GM12874 (cell line): ENCODE data around the gene BABAM2.

Experiments
- TF ChIP-seq, protein P1 (sequence below): IDR thresholded peaks from 2 replicates; pipeline ENCODE4 v1.5.1; 2011; ENCODE audit warnings: low read depth, mild to moderate bottlenecking, control low read depth, low read length, moderate library complexity; ENCODE audit not compliant: insufficient read depth

BABAM2 gene

DNA sequence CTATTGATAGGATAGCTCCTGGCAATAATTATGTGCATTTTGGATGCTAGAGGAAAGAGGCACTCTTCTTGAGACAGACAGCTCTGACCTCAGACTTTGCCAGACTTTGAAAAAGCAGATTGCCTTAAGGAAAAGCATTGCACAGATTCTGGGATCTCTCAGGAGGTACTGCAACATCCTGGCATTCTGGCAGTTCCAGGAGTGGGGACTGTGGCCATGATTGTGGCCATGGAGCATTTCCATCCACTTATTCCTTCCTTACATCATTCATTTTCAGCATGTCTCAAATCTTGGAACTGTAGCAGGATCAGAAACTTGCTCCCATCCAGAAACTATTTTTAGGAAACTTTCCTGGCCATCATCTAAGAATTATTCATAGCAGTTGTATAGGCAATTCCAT, 357.2 kb downstream of the BABAM2 start:
- TF ChIP-seq, protein P1, sequence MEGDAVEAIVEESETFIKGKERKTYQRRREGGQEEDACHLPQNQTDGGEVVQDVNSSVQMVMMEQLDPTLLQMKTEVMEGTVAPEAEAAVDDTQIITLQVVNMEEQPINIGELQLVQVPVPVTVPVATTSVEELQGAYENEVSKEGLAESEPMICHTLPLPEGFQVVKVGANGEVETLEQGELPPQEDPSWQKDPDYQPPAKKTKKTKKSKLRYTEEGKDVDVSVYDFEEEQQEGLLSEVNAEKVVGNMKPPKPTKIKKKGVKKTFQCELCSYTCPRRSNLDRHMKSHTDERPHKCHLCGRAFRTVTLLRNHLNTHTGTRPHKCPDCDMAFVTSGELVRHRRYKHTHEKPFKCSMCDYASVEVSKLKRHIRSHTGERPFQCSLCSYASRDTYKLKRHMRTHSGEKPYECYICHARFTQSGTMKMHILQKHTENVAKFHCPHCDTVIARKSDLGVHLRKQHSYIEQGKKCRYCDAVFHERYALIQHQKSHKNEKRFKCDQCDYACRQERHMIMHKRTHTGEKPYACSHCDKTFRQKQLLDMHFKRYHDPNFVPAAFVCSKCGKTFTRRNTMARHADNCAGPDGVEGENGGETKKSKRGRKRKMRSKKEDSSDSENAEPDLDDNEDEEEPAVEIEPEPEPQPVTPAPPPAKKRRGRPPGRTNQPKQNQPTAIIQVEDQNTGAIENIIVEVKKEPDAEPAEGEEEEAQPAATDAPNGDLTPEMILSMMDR: no peak

GRCh38 chr2:28248511-28248910, 358.0 kb downstream of the BABAM2 start:
- TF ChIP-seq, protein P1: no peak

GRCh38 chr2:28250006-28250405, 359.5 kb downstream of the BABAM2 start:
- TF ChIP-seq, protein P1: no peak

DNA sequence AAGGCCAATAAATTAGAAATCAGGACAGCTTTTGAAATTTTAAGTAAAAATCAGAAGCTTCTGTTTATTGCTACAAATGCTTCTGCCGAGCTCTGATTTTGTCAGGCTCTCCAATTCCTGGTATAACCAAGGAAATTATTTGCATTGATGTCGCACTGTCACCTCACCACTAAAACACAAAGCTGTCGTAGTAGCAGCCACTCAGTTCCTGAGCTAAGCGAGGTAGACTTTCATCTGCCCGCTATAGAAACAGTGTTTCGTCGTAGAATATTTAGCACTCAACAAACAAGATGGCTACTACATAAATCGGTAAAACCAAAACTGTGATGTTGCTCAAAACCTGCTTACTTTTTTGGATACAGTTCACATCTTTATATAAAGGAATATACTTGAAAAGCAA, 360.8 kb downstream of the BABAM2 start:
- TF ChIP-seq, protein P1: no peak

DNA sequence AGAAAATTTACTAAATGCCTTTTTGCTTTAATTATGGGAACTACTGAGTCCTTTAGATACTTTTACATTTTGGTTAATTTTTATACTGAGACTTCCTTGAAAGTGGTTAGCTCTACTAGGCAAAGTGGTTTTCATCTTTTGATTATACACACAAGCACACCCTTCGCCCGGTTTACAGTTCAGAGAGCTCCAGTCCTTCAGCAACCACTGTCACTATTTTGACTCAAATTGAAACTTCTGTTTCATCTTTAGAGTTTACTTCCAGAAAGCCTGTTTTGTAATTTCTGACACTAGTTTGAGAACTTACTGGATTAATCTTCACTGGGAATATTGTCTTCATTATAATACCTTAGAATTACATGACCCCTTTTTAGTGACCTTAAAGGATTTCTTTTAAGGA, 361.8 kb downstream of the BABAM2 start:
- TF ChIP-seq, protein P1: no peak

GRCh38 chr2:28253543-28253942, 363.0 kb downstream of the BABAM2 start:
- TF ChIP-seq, protein P1: no peak

- TF ChIP-seq, protein P1: no peak
These were observed 366.7 kb downstream of the BABAM2 start for GRCh38 chr2:28257182-28257581.

DNA sequence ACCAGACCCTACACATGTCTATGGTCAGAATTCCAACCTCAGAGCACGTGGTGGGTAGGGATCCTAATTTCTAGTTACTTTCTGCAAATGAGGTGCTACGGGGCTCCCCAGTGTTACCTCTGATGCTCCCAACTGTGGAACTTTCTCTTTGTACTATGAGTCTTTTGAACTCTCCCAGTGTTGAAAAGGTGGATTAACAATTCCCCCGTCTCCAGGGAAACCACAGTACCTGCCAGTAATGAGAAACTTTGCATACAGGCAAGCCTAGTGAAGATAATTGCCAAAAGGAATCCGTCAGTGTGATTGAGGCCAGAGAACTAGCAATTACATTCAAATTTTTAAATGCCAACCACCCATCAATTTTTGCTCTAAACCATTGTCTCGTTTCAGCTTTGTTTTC, 373.2 kb downstream of the BABAM2 start:
- TF ChIP-seq, protein P1: no peak
